ENCODE results near the gene HUWE1.

The HUWE1 gene

GRCh38 chrX:53683556-53684414 is 2.7 kb downstream of the HUWE1 start:
- peak; percentile 50 to 87 (median 85) for DNase-seq

DNA sequence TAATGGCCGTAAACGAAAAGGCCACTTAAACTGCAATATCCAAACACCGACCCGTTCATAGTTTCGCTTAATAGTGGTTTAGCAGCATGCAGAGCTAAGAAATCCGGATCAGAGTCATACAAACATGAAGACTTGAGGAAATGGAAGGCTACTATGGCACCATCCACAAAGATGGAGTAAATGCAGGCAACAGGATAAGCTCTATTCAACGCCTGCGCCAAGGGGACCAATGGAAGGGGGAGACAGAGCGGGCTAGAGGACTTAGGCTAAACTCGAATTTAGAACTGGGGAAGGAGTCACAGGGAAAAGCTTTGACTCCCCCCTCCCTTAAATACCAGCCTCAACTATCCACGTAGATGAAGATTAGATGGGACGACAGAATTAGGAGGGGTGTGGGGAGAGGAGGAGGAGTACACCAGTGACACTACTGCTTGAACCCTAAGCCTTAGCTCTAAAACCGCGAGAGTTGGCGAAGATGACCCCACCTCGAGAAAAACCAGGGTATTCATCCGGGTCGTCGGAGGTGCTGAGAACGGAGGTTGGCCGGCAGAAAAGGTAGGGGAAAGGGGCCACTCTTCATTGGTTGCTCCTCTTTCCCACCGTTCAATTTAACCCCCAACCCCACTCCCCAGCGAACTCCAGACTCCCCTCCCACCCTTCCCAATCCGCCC is 3.5 kb downstream of the HUWE1 start:
- no peak for DNase-seq

GRCh38 chrX:53681661-53682060 is 4.9 kb downstream of the HUWE1 start:
- no peak for DNase-seq

GRCh38 chrX:53678667-53679066 is 7.9 kb downstream of the HUWE1 start:
- DNase-seq, result no peak

DNA sequence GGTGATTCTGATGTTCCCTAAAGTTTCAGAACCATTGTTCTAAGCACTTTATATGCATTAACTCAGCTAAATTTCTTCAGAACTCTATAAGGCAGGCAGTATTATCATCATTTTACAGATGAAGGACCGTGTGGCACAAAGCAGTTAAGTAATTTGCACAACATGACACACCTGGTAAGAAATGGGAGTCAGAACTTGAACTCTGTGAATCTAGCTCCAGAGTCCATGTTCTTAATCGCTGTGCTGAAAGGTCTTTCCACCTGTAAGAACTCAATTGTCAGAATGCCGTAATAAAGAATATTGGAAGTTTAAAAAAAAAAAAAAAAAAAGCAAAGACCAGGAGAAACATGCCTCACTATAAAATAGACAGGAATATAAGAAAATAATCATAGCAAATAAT is 9.2 kb downstream of the HUWE1 start:
- no peak for DNase-seq

GRCh38 chrX:53674581-53674980 is 11.9 kb downstream of the HUWE1 start:
- DNase-seq, result no peak

DNA sequence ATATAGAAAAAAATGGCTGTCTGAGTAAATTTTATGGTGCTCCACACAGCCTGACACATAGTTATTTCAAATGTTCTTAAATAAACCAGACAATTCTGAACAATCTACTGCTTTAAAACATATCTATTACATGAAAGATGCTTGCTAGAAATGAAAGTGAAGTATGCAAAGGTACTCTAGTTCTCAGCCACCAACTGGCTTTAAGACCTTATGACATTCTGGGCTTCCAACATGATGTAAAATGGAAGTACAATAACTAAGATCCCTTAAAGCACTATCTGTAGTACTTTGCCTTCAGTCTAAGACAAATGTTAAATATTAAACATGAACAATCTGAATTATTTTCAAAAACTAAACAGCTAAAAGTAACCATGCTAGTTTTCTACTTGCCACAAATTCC is 17.3 kb downstream of the HUWE1 start:
- DNase-seq, result no peak

DNA sequence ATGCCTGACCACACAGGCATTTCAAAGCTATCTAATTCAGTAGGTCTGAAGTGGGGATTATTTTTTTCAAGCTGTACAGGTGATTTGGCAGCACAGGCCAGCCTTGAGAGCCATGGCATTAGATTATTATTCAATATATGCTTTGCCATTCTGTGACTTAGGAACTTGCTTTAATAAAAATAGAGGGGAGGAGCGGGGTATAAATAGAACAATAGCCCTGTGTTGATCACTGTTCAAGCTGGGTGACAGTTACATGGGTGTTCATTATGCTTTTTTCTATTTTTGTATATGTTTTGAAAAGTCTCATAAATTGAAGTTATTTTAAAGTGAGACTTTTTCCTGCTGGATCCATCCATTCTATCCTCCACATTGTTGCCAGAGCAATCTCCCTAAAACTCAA is 20.3 kb downstream of the HUWE1 start:
- no peak for DNase-seq

GRCh38 chrX:53660004-53660403 is 26.5 kb downstream of the HUWE1 start:
- no peak for DNase-seq

DNA sequence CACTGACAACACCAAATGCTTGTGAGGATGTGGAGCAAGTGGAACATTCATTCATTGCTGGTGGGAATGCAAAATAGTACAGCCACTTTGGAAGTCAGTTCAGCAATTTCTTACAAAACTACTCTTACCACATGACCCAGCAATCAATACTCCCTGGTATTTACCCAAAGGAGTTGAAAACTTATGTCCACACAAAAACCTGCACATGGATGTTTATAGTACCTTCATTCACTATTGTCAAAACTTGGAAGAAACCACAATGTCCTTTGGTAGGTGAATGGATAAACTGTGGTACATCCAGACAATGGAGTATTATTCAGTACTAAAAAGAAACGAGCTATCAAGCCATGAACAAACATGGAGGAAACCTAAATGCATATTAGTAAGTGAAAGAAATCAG is 27.5 kb downstream of the HUWE1 start:
- DNase-seq, result no peak

- no peak for DNase-seq
These were observed 29.7 kb downstream of the HUWE1 start for GRCh38 chrX:53656845-53657244.

DNA sequence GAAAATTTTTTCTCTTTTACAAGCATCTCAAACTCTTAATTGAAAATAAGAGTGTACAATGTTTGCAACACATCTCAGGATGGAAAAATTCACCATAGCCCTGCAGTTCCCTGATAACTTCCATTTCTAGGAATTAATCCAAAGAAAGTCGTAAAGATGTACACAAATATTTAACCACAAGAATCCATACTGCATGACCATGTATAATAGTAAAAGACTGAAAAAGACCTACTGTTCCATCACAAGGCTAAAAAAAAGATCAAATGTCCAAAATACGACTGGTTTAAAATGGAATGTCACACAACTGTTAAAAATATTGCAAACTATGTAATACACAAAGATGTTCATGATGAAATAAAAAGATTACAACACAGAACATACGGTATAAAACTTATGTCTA is 32.1 kb downstream of the HUWE1 start:
- no peak for DNase-seq

GRCh38 chrX:53644751-53645150 is 41.8 kb downstream of the HUWE1 start:
- DNase-seq, result no peak

- no peak for DNase-seq
These were observed 44.2 kb downstream of the HUWE1 start for GRCh38 chrX:53642337-53642736.

GRCh38 chrX:53639257-53639656 is 47.3 kb downstream of the HUWE1 start:
- no peak for DNase-seq

DNA sequence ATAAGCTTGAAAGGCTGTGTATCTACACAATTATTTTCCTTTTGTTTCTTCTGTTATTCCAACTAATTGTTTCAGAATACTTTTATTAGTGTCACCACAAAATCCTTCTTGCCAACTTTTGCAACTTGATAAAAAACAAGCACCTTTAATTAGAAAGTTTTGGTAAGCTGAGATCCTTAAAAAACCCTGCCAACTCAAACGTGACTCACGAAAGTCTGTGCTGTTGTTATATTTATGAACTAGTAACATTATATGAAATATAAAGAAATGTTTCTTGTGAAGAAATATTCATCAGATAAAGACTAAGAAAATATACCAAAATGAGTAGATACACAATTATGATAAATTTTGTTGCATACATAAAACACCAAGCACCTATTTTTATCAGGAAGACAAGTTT is 49.0 kb downstream of the HUWE1 start:
- DNase-seq, result no peak

GRCh38 chrX:53631156-53631555 is 55.4 kb downstream of the HUWE1 start:
- no peak for DNase-seq

GRCh38 chrX:53630261-53630660 is 56.3 kb downstream of the HUWE1 start:
- DNase-seq, result no peak

DNA sequence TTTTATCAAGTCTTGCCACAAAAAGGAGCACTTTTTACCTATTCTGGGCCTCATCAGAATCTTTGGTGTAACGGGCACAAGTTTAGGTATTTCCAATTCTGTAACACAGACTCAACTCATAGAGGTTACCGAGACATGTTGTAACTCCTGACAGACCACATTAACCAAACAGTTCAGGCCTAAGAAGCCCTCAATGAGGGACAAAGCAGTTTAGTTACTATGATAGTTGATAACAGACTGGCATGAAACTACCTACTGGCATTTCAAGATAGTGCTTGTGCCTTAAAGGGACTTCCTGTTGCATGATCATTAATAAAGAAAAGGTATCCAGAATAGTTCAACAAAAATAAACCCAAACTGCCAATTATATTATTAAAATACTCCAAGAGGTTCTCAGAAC is 64.1 kb downstream of the HUWE1 start:
- DNase-seq, result no peak

- DNase-seq, result no peak
These were observed 65.0 kb downstream of the HUWE1 start for GRCh38 chrX:53621418-53621986.

DNA sequence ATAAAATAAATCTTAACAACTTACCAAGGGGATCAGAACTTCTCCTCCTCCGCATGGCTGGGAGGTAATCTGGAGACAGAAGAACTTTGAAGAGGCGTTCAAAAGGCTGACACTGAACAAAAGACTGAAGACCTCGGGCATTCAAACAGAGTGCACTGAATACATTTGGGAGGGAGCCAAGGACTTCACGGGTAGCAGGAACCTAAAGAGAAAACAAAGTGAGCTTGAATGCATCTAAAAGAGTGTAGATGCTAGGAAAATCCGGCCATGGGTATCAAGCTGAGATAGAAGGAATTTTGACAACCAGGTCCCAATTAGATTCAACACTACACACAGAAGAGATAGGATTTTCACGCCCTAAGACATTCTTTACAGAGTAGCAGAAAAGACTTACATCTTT is 69.6 kb downstream of the HUWE1 start:
- no peak for DNase-seq

GRCh38 chrX:53606456-53606855 is 80.1 kb downstream of the HUWE1 start:
- DNase-seq, result no peak

- DNase-seq, result no peak
These were observed 81.5 kb downstream of the HUWE1 start for GRCh38 chrX:53605004-53605403.

DNA sequence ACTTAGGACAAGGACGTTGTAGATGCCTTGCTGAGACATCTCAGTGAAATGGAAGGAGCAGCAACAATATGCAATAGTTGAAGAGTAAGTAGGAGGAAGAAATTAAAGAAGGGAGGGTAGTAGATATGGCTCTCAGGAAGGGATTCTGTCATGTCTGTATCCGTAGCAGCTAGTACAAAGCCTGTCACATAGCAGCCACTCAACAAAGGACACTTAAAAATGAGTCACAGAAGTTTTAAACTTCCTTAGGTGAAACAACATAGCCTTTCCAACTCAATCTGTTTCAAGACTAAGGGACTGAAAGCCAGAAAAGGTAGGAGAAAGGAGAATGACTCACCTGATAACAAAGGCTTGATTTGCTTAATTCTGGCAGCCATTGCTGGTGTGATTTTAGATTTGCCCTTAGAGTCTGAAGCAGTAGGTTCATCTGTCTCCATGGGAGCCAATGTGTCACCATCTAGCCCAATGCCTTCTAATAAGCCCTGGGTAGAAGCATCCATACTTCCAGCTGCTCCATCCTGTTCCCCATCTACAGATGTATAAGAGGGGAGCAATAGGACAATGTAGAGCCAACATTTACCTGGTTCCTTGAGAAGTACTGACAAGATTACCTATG is 86.6 kb downstream of the HUWE1 start:
- DNase-seq, result no peak
